Mucosa of rectum (tissue), 2 donors: ENCODE data around the gene CLDN19.
A peak's percentile ranks its signal among the peaks of the same experiment; 100 is the strongest.

ENCODE experiments used
- H3K27ac ChIP-seq, 2 donors: one replicate each; pipeline ENCODE4 v1.7.0; 2013; ENCODE audit warnings: inconsistent platforms in 2 of 2, low read depth in 2 of 2, low read length in 2 of 2
- H3K27me3 ChIP-seq, 2 donors: one replicate each; pipeline ENCODE4 v1.7.0; 2013; ENCODE audit warnings: low read length in 2 of 2; ENCODE audit not compliant: control insufficient read depth in 2 of 2, insufficient read depth in 2 of 2
- H3K36me3 ChIP-seq, 2 donors: one replicate each; pipeline ENCODE4 v1.7.0; 2013; ENCODE audit warnings: low read length in 2 of 2; ENCODE audit not compliant: control insufficient read depth in 2 of 2, insufficient read depth in 2 of 2
- H3K4me1 ChIP-seq, 2 donors: one replicate each; pipeline ENCODE4 v1.7.0; 2013; ENCODE audit warnings: low read length in 2 of 2, mild to moderate bottlenecking in 1 of 2; ENCODE audit not compliant: control insufficient read depth in 2 of 2, insufficient read depth in 2 of 2
- H3K4me3 ChIP-seq, 2 donors: one replicate each; pipeline ENCODE4 v1.7.0; 2013; ENCODE audit warnings: low read length in 2 of 2
- H3K9ac ChIP-seq, 2 donors: one replicate each; pipeline ENCODE4 v1.7.0; 2013; ENCODE audit warnings: low read length in 2 of 2, low read depth in 1 of 2, mild to moderate bottlenecking in 1 of 2
- H3K9me3 ChIP-seq, 2 donors: one replicate each; pipeline ENCODE4 v1.7.0; 2013; ENCODE audit warnings: low read length in 2 of 2; ENCODE audit not compliant: control insufficient read depth in 2 of 2
- donor health status: healthy.
- donor health status: Normal muscosa, but diverticular disease.

CLDN19 gene

GRCh38 chr1:42774928-42775526, 35.0 kb upstream of the CLDN19 start:
- Histone ChIP-seq H3K4me3 (no peak overlapping the region), H3K27me3 (no peaks in the 10 kb centered on the region), H3K4me1 (no peaks in the 10 kb centered on the region), H3K9me3 (no peaks in the 10 kb centered on the region), H3K36me3 (peaks cover 29 to 32% of the 10 kb centered on the region in 2 donors), H3K9ac (no peak overlapping the region), H3K27ac (no peak overlapping the region)

- Histone ChIP-seq H3K36me3 (peaks cover 29 to 32% of the 10 kb centered on the region in 2 donors), H3K9me3 (no peaks in the 10 kb centered on the region), H3K27ac (no peak overlapping the region), H3K4me3 (no peak overlapping the region), H3K9ac (no peak overlapping the region), H3K4me1 (no peaks in the 10 kb centered on the region), H3K27me3 (no peaks in the 10 kb centered on the region)
Measured at GRCh38 chr1:42773420-42773819, 33.4 kb upstream of the CLDN19 start.

GRCh38 chr1:42769811-42770210, 29.8 kb upstream of the CLDN19 start:
- peaks cover 5 to 17% of the 10 kb centered on the region in 2 donors for H3K4me1 ChIP-seq
- no peak overlapping the region for H3K27ac ChIP-seq
- no peak overlapping the region for H3K9ac ChIP-seq
- no peak overlapping the region for H3K4me3 ChIP-seq
- no peaks in the 10 kb centered on the region for H3K9me3 ChIP-seq
- H3K27me3 ChIP-seq, result no peaks in the 10 kb centered on the region
- H3K36me3 ChIP-seq, result peaks cover 9 to 11% of the 10 kb centered on the region in 2 donors

GRCh38 chr1:42768172-42768571, 28.1 kb upstream of the CLDN19 start:
- H3K9ac ChIP-seq, result peak overlapping the region; percentile 90 to 93
- H3K4me1 ChIP-seq, result peaks cover 5 to 17% of the 10 kb centered on the region in 2 donors
- no peak overlapping the region for H3K27ac ChIP-seq
- peaks cover under 1 to 2% of the 10 kb centered on the region in 2 donors for H3K36me3 ChIP-seq
- H3K4me3 ChIP-seq, result peak overlapping the region; percentile 86 to 99
- H3K27me3 ChIP-seq, result no peaks in the 10 kb centered on the region
- H3K9me3 ChIP-seq, result no peaks in the 10 kb centered on the region

- Histone ChIP-seq H3K4me3 (peak overlapping the region; percentile 86 to 99), H3K27me3 (no peaks in the 10 kb centered on the region), H3K4me1 (peaks cover 5 to 17% of the 10 kb centered on the region in 2 donors), H3K9ac (peak overlapping the region; percentile 90 to 93), H3K36me3 (no peaks in the 10 kb centered on the region), H3K9me3 (no peaks in the 10 kb centered on the region), H3K27ac (peak overlapping the region; percentile 88 to 89)
Measured at GRCh38 chr1:42767510-42768000, 27.5 kb upstream of the CLDN19 start.

- no peaks in the 10 kb centered on the region for H3K36me3 ChIP-seq
- H3K27ac ChIP-seq, result peak within 1 kb of the TSS; percentile 89
- peaks cover 5 to 17% of the 10 kb centered on the region in 2 donors for H3K4me1 ChIP-seq
- no peaks in the 10 kb centered on the region for H3K9me3 ChIP-seq
- H3K4me3 ChIP-seq, result peak within 1 kb of the TSS; percentile 88 to 99
- peak within 1 kb of the TSS; percentile 90 to 93 for H3K9ac ChIP-seq
- H3K27me3 ChIP-seq, result no peaks in the 10 kb centered on the region
Measured at GRCh38 chr1:42766741-42767509, 26.9 kb upstream of the CLDN19 start, which contains the start of the genes C1orf50 and P3H1. C1orf50 (plus strand) TSS chr1:42767249; CDS start chr1:42767312, 63 bp downstream. P3H1 (minus strand) TSS chr1:42767028; CDS start chr1:42766971, 57 bp downstream.

GRCh38 chr1:42765832-42766740, 26.1 kb upstream of the CLDN19 start:
- H3K9me3 ChIP-seq, result no peaks in the 10 kb centered on the region
- H3K27me3 ChIP-seq, result no peaks in the 10 kb centered on the region
- peak overlapping the region; percentile 56 to 77 for H3K9ac ChIP-seq
- peak overlapping the region; percentile 88 to 99 for H3K4me3 ChIP-seq
- peak overlapping the region; percentile 61 to 89 for H3K27ac ChIP-seq
- no peaks in the 10 kb centered on the region for H3K36me3 ChIP-seq
- peaks cover 5 to 17% of the 10 kb centered on the region in 2 donors for H3K4me1 ChIP-seq

- Histone ChIP-seq H3K4me3 (peak overlapping the region; percentile 88 to 99), H3K27me3 (no peaks in the 10 kb centered on the region), H3K9me3 (no peaks in the 10 kb centered on the region), H3K36me3 (no peaks in the 10 kb centered on the region), H3K4me1 (peaks cover 5 to 17% of the 10 kb centered on the region in 2 donors), H3K9ac (peak overlapping the region; percentile 34 to 56), H3K27ac (no peak overlapping the region)
Measured at GRCh38 chr1:42765269-42765668, 25.2 kb upstream of the CLDN19 start.

- H3K9ac ChIP-seq, result no peak overlapping the region
- no peaks in the 10 kb centered on the region for H3K27me3 ChIP-seq
- no peak overlapping the region for H3K27ac ChIP-seq
- H3K9me3 ChIP-seq, result no peaks in the 10 kb centered on the region
- H3K4me1 ChIP-seq, result peaks cover 0 to 9% of the 10 kb centered on the region in 2 donors
- H3K36me3 ChIP-seq, result peaks cover 6 to 13% of the 10 kb centered on the region in 2 donors
- H3K4me3 ChIP-seq, result no peak overlapping the region
Measured at GRCh38 chr1:42762269-42762668, 22.2 kb upstream of the CLDN19 start.
